HL-60 (cell line): ENCODE results near the gene MPST.

ENCODE experiments used
- DNase-seq, 2 experiments: peaks; one replicate each; pipeline ENCODE4 v3.0.0-alpha.2; 2010 to 2020; ENCODE audit warnings: low read depth in 1 of 2, low spot score in 1 of 2
- H3K27ac ChIP-seq: fragments of 250-450 bp; sonication (Bioruptor Pico); replicated peaks from 2 replicates; pipeline ENCODE4 v1.5.1; 2020; ENCODE audit warnings: mild to moderate bottlenecking, moderate library complexity
- H3K27me3 ChIP-seq: fragments of 250-450 bp; sonication (Bioruptor Pico); 2 replicates; pipeline ENCODE4 v1.5.1; 2021; ENCODE audit warnings: mild to moderate bottlenecking, moderate library complexity; ENCODE audit not compliant: insufficient read depth, poor library complexity, severe bottlenecking
- H3K4me3 ChIP-seq: replicated peaks from 2 replicates; pipeline ENCODE4 v1.5.1; 2011; ENCODE audit warnings: mild to moderate bottlenecking, control low read depth, low read length; ENCODE audit not compliant: insufficient read depth
- CTCF ChIP-seq: IDR thresholded peaks from one replicate; pipeline ENCODE4 v1.5.1; 2011; ENCODE audit warnings: low read length, control low read depth, inconsistent platforms; ENCODE audit not compliant: insufficient read depth
- GABPA ChIP-seq: IDR thresholded peaks from 2 replicates; pipeline ENCODE4 v1.6.1; 2012; ENCODE audit warnings: low read depth
- POLR2AphosphoS5 ChIP-seq: IDR thresholded peaks from 2 replicates; pipeline ENCODE4 v1.6.1; 2012; ENCODE audit warnings: low read depth
- REST ChIP-seq: IDR thresholded peaks from 2 replicates; pipeline ENCODE4 v1.6.1; 2012; ENCODE audit warnings: low read depth; ENCODE audit not compliant: insufficient replicate concordance
- SPI1 ChIP-seq: IDR thresholded peaks from 2 replicates; pipeline ENCODE4 v1.6.1; 2012; ENCODE audit warnings: low read depth, mild to moderate bottlenecking, borderline replicate concordance

The MPST gene

GRCh38 chr22:37062702-37063381, 43.3 kb downstream of the MPST start:
- TF ChIP-seq SPI1 (no peak), GABPA (no peak)
- H3K27ac ChIP-seq = no peak overlapping the region
- DNase-seq = no peak
- H3K27me3 ChIP-seq = peaks cover 25% of the 10 kb centered on the region
- no peak overlapping the region for H3K4me3 ChIP-seq

- no peak for TF ChIP-seq POLR2AphosphoS5
- TF ChIP-seq CTCF = no peak
- TF ChIP-seq GABPA = no peak
- no peak for TF ChIP-seq REST
- TF ChIP-seq SPI1 = no peak
- no peak overlapping the region for H3K27ac ChIP-seq
- H3K4me3 ChIP-seq = no peak overlapping the region
- no peak for DNase-seq
- peaks cover 29% of the 10 kb centered on the region for H3K27me3 ChIP-seq
These were observed 44.2 kb downstream of the MPST start for GRCh38 chr22:37063431-37064420.

- Histone ChIP-seq H3K27me3 (peaks cover 29% of the 10 kb centered on the region), H3K27ac (no peak overlapping the region), H3K4me3 (no peak overlapping the region)
- TF ChIP-seq SPI1 = no peak
- no peak for TF ChIP-seq GABPA
- no peak for TF ChIP-seq CTCF
- no peak for TF ChIP-seq POLR2AphosphoS5
- no peak for TF ChIP-seq REST
- no peak for DNase-seq
These were observed 45.0 kb downstream of the MPST start for GRCh38 chr22:37064553-37064952.

- no peak for TF ChIP-seq REST
- TF ChIP-seq POLR2AphosphoS5 = no peak
- TF ChIP-seq CTCF = no peak
- TF ChIP-seq SPI1 = no peak
- no peak for TF ChIP-seq GABPA
- DNase-seq = no peak
- Histone ChIP-seq H3K4me3 (no peak overlapping the region), H3K27me3 (peaks cover 27% of the 10 kb centered on the region), H3K27ac (no peak overlapping the region)
These were observed 45.6 kb downstream of the MPST start for GRCh38 chr22:37065180-37065579.
